PFSK-1 (cell line): ENCODE results near the gene ZNF138.

Experiments used
- FOXP2 ChIP-seq: optimal IDR thresholded peaks from 2 replicates; pipeline ENCODE3; 2011; ENCODE audit warnings: borderline replicate concordance, control low read depth, inconsistent platforms; ENCODE audit not compliant: insufficient read depth; ENCODE audit errors: extremely low read length, extremely low read depth
- POLR2AphosphoS5 ChIP-seq: IDR thresholded peaks from 2 replicates; pipeline ENCODE4 v1.6.1; 2012; ENCODE audit warnings: low read depth, mild to moderate bottlenecking, control low read depth, low read length, moderate library complexity
- TAF1 ChIP-seq: IDR thresholded peaks from 2 replicates; pipeline ENCODE4 v1.6.1; 2012; ENCODE audit warnings: low read length, control low read depth, borderline replicate concordance; ENCODE audit not compliant: insufficient read depth
- TF ChIP-seq, protein P1 (sequence below), 2 experiments: IDR thresholded peaks; 2 replicates each; pipeline versions ENCODE4 v1.6.1 to v1.8.0; 2011 to 2012; ENCODE audit warnings: low read depth in 2 of 2, low read length in 2 of 2, control low read depth in 1 of 2, inconsistent platforms in 1 of 2, mild to moderate bottlenecking in 1 of 2, moderate library complexity in 1 of 2; ENCODE audit not compliant: insufficient read depth in 1 of 2

DNA sequence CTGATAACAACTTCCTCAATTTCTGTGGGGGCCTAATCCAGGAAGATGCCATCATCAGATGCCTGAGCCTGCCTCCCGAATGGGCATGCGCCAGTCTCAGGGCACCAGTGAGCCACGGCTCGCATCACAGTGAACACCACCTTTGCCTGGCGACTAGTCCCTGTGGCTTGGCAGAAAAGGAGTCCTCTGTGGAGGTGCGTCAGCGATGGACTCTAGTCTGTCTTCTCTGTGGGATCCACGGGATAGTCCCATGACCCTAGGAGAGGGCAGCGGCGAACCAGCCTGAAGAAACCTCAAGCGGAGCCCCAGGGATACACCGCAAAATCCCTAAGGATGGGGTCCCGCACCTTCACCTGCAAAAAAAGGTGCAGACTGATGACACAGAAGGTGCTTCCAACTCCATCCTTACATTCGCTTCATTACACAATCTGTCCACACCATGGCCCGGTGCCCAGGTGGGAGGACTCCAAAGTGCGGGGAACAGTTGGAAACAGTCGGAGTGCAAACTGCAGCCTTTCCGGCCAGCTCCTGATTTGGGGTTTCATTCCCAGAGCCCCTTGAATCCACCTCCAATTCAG, 73.7 kb downstream of the ZNF138 start:
- TF ChIP-seq, protein P1, sequence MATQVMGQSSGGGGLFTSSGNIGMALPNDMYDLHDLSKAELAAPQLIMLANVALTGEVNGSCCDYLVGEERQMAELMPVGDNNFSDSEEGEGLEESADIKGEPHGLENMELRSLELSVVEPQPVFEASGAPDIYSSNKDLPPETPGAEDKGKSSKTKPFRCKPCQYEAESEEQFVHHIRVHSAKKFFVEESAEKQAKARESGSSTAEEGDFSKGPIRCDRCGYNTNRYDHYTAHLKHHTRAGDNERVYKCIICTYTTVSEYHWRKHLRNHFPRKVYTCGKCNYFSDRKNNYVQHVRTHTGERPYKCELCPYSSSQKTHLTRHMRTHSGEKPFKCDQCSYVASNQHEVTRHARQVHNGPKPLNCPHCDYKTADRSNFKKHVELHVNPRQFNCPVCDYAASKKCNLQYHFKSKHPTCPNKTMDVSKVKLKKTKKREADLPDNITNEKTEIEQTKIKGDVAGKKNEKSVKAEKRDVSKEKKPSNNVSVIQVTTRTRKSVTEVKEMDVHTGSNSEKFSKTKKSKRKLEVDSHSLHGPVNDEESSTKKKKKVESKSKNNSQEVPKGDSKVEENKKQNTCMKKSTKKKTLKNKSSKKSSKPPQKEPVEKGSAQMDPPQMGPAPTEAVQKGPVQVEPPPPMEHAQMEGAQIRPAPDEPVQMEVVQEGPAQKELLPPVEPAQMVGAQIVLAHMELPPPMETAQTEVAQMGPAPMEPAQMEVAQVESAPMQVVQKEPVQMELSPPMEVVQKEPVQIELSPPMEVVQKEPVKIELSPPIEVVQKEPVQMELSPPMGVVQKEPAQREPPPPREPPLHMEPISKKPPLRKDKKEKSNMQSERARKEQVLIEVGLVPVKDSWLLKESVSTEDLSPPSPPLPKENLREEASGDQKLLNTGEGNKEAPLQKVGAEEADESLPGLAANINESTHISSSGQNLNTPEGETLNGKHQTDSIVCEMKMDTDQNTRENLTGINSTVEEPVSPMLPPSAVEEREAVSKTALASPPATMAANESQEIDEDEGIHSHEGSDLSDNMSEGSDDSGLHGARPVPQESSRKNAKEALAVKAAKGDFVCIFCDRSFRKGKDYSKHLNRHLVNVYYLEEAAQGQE (IDR thresholded peaks at IDR 0.05; ENCODE audit: insufficient read depth in 1 of 2, low read depth in 2 of 2, low read length in 2 of 2) = no peak
- TF ChIP-seq POLR2AphosphoS5 (no peak), FOXP2 (no peak), TAF1 (no peak)
